Heart left ventricle (tissue), 16 donors: ENCODE measurements around the gene KISS1. TPM values are rescaled to one million over a fixed set of nuclear protein-coding genes. Genes with fewer than 3 reads are reported as not detected.

Experiments used
- ATAC-seq, 4 donors: fragments of 200-7000 bp; cut with Tn5 transposase; one replicate each; pipeline ENCODE4 v1.9.1; 2020 to 2022; ENCODE audit warnings: moderate library complexity in 4 of 4, mild to moderate bottlenecking in 3 of 4, moderate number of reproducible peaks in 1 of 4
- DNase-seq, 5 donors: peaks; one replicate each; pipeline ENCODE4 v3.0.0-alpha.2; 2020
- H3K27ac ChIP-seq, 12 donors: fragments of 200-600 bp; sonication (generic) in 4 of 12; one replicate each; pipeline versions ENCODE4 v1.5.0 to v1.8.0; 2016 to 2022; ENCODE audit warnings: mild to moderate bottlenecking in 2 of 12
- H3K27me3 ChIP-seq, 9 donors: fragments of 200-600 bp; sonication (generic) in 2 of 9; one replicate each; pipeline versions ENCODE4 v1.5.1 to v1.8.0; 2016 to 2022; ENCODE audit warnings: mild to moderate bottlenecking in 3 of 9
- H3K36me3 ChIP-seq, 9 donors: fragments of 200-600 bp; sonication (generic) in 2 of 9; one replicate each; pipeline versions ENCODE4 v1.5.0 to v1.8.0; 2018 to 2022; ENCODE audit warnings: mild to moderate bottlenecking in 2 of 9
- H3K4me1 ChIP-seq, 12 donors: fragments of 200-600 bp; sonication (generic) in 4 of 12; one replicate each; pipeline versions ENCODE4 v1.5.0 to v1.8.0; 2016 to 2022; ENCODE audit warnings: mild to moderate bottlenecking in 3 of 12
- H3K4me3 ChIP-seq, 12 donors: fragments of 200-600 bp; sonication (generic) in 4 of 12; one replicate each; pipeline versions ENCODE4 v1.5.0 to v1.8.0; 2017 to 2022; ENCODE audit warnings: mild to moderate bottlenecking in 9 of 12, moderate library complexity in 4 of 12
- H3K9me3 ChIP-seq, 12 donors: fragments of 200-600 bp; sonication (generic) in 4 of 12; one replicate each; pipeline versions ENCODE4 v1.5.0 to v1.8.0; 2016 to 2022; ENCODE audit warnings: mild to moderate bottlenecking in 1 of 12
- POLR2A ChIP-seq, 2 donors: fragments of 450-650 bp; IDR thresholded peaks; one replicate each; pipeline ENCODE4 v1.6.1; 2017; ENCODE audit warnings: antibody characterized with exemption in 2 of 2, mild to moderate bottlenecking in 2 of 2, moderate library complexity in 2 of 2
- WGBS, 4 donors: extraction: QIAGEN DNeasy Blood & Tissue Kit in 2 of 4; methylation state at CpG; one replicate each; pipeline versions ENCODE4 v1.1.5 to v1.1.7; 2013 to 2018; 5-methylcytosine and 5-hydroxymethylcytosine counted together
- intact Hi-C, 10 donors: fragments of 100-400 bp; cut with DNase I; formaldehyde crosslinking; loops; one replicate each; pipeline versions ENCODE4 v1.11.1 to v1.14.2; 2022
- polyA plus RNA-seq, 2 donors: library from polyadenylated mRNA; stranded (reverse); fragments of 200-250 nt; gene quantifications; one replicate each; pipeline ENCODE4 v1.2.3, GENCODE V29; 2013
- total RNA-seq, 9 donors: library from RNA; depleted of rRNA in 2 of 9; stranded (reverse); fragments of >200 nt in 2 of 9; fragmentation: NEBNext Ultra II Directional in 3 of 9; extraction: Animal tissue kit (Norgen Biotek cat#: 25700) in 3 of 9; gene quantifications; one replicate each; pipeline versions ENCODE4 v1.1.0 to v1.2.4, GENCODE V29; 2016 to 2023
- TF ChIP-seq, protein P1 (sequence below), 12 donors: fragments of 200-600 bp; sonication (generic) in 4 of 12; IDR thresholded peaks; one replicate each; pipeline versions ENCODE4 v1.5.0 to v1.8.0; 2018 to 2022; ENCODE audit warnings: antibody characterized with exemption in 12 of 12, mild to moderate bottlenecking in 5 of 12
- donor health status: ischemic (EF 13 %, LVEDD 7.1; RV severe dilation, severe dysfunction).
- donor health status: healthy with polysubstance abuse.
- donor health status: DM: no; HTN: yes; CAD: no.
- donor health status: DM: no; HTN: no; CAD: no.
- donor health status: ischemic (EF 25% LVEDD 6.9; RV normal size, moderate dysfunction).
- donor health status: ischemic (EF 25% LVEDD 5.7; RV mildly dilated, moderate dysfunction).
- donor health status: healthy.
- donor health status: DM: yes; HTN: yes; CAD: no.
- donor health status: ischemic (EF 35%, LVEDD 5.7; RV mildly dilated, moderate dysfunction).
- donor health status: nonischemic (EF 11% LVEDD 7.7; RV severe dilation, severe dysfunction).
- donor health status: DM: yes; HTN: yes; CAD: no.
- donor health status: PGD.
- donor health status: ischemic (EF 29% LVEDD 5.4; RV normal size, mild dysfunction).
- donor health status: nonischemic (EF 23%, LVEDD 6.1; RV moderate dilation, normal function).

KISS1 gene
- total and polyA plus RNA-seq, 11 donors, result not detected

DNA sequence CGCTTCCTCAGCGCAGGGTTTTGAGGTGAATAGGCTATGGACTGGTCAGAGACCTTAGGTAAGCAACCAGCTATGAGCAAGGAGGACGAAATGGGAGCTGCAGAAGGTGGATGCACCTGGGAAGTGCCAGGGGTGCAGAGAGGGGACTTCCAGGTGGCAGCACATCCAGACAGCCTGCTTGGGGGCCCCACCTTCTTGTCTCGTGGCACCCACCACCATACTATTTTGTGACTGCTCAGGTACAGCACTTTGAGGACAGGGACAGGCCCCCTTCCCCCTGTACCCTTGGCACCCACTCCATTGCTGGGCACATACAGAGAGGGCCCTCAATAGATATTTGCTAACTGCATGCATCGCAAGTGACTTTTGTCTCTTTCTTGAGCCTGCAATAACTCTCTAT lies 777 bp upstream of the KISS1 start:
- H3K27ac ChIP-seq, result no peak overlapping the region
- no peak for TF ChIP-seq POLR2A (IDR thresholded peaks at IDR 0.05)
- TF ChIP-seq, protein P1, sequence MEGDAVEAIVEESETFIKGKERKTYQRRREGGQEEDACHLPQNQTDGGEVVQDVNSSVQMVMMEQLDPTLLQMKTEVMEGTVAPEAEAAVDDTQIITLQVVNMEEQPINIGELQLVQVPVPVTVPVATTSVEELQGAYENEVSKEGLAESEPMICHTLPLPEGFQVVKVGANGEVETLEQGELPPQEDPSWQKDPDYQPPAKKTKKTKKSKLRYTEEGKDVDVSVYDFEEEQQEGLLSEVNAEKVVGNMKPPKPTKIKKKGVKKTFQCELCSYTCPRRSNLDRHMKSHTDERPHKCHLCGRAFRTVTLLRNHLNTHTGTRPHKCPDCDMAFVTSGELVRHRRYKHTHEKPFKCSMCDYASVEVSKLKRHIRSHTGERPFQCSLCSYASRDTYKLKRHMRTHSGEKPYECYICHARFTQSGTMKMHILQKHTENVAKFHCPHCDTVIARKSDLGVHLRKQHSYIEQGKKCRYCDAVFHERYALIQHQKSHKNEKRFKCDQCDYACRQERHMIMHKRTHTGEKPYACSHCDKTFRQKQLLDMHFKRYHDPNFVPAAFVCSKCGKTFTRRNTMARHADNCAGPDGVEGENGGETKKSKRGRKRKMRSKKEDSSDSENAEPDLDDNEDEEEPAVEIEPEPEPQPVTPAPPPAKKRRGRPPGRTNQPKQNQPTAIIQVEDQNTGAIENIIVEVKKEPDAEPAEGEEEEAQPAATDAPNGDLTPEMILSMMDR (IDR thresholded peaks at IDR 0.05), result no peak
- ATAC-seq, result no peak
- intact Hi-C loops, result no loop called here
- H3K4me3 ChIP-seq, result no peak overlapping the region
- H3K4me1 ChIP-seq, result peaks cover 0 to 18% (median 0%) of the 10 kb centered on the region in 12 donors
- H3K36me3 ChIP-seq, result no peaks in the 10 kb centered on the region
- H3K27me3 ChIP-seq, result peaks cover 0 to 10% (median 0%) of the 10 kb centered on the region in 9 donors
- no peak for DNase-seq
- no peaks in the 10 kb centered on the region for H3K9me3 ChIP-seq
- 88 to 91% (median 90%) methylated on average over 5 of the region's 5 CpGs for WGBS, 4 donors

DNA sequence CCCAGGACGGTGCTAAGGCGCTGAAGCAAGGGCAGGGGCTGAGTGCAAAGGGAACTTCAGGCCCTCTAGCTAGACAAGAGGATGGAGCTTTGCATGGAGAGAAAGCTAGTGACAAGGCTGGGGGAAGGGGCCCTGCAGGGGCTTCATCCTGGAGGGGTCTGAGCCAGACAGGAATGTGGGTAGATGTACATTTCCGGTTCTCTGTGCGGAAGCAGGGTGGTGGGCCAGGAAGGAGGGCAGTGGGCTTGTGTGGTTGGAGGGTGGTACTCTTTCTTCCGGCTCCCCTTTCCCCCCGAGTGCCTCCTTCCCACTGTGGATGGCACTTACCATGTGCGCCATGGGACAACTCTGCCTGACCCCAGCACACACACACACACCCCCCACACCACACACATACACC lies 1.5 kb downstream of the KISS1 start:
- 72 to 79% (median 75%) methylated on average over 7 of the region's 7 CpGs for WGBS, 4 donors
- Histone ChIP-seq H3K27me3 (peaks cover 0 to 20% (median 2%) of the 10 kb centered on the region in 9 donors), H3K9me3 (no peaks in the 10 kb centered on the region), H3K36me3 (no peaks in the 10 kb centered on the region), H3K4me1 (peaks cover 0 to 15% (median 0%) of the 10 kb centered on the region in 12 donors), H3K4me3 (no peak overlapping the region), H3K27ac (no peak overlapping the region)
- no peak for DNase-seq
- intact Hi-C loops, result no loop called here
- TF ChIP-seq, protein P1 (IDR thresholded peaks at IDR 0.05), result no peak
- no peak for TF ChIP-seq POLR2A (IDR thresholded peaks at IDR 0.05)
- ATAC-seq, result no peak

DNA sequence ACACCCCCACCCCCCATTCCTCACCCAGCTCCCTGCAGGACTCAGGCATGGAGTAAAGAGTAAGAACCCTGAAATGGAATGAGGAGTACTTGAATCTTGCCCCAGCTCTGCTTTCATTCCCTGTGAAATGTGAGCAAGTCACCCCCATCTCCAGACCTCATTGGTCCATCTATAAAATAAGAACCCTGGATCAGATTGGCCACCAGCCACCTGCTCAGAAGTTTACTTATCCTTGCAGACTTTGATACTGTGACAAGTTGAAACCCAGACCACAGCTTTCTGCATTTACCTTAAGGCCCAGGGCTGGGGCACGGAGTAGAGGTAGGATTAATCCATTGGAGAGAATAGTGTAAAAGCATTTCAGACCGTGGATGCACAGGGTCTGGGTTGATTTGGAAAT lies 2.2 kb downstream of the KISS1 start:
- Histone ChIP-seq H3K9me3 (no peaks in the 10 kb centered on the region), H3K4me3 (no peak overlapping the region), H3K27me3 (peaks cover 0 to 27% (median 7%) of the 10 kb centered on the region in 9 donors), H3K36me3 (no peaks in the 10 kb centered on the region), H3K4me1 (peaks cover 0 to 13% (median 0%) of the 10 kb centered on the region in 12 donors), H3K27ac (no peak overlapping the region)
- WGBS, 4 donors, result 83 to 92% (median 86%) methylated on average over 2 of the region's 2 CpGs
- intact Hi-C loops, result no loop called here
- no peak for ATAC-seq
- no peak for TF ChIP-seq POLR2A (IDR thresholded peaks at IDR 0.05)
- TF ChIP-seq, protein P1 (IDR thresholded peaks at IDR 0.05), result no peak
- no peak for DNase-seq

DNA sequence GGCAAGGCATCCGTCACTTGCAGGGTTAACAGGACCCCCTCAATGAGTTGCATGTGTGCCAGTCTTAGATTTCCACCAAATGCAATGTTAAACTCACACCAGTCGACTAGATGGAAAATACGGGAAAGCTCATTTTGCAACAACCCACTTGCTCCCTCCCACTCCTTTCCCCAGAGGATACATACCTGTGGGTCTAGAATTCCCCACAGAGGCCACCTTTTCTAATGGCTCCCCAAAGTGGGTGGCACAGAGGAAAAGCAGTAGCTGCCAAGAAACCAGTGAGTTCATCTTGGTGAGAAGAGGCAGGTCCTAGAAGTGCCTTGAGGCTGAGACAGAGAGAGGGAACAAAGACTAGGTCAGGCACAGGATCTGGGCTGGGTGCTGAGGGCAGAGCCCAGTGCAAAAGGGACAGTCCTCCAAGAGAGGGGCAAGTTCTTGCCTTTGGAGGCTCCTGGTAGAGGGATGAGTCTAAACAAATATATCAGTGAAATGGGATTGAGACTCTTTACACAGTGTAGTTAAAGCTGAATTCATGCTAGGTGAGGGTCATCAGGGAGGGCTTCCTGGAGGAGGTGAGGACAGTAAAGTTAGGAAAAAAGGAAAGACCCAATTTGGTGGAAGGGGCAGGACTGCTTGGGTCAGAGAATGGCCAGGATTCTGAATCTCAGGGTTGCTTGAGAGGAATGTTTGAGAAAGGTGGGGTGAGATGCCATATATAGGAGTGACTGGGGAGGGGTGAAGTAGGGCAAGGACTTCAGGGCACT lies 3.5 kb downstream of the KISS1 start:
- WGBS, 4 donors, result 77 to 87% (median 84%) methylated on average over 3 of the region's 3 CpGs
- intact Hi-C loops, result no loop called here
- no peak for ATAC-seq

More for the DNA sequence above, 3.5 kb downstream of the KISS1 start:
- DNase-seq, result no peak
- Histone ChIP-seq H3K36me3 (no peaks in the 10 kb centered on the region), H3K4me1 (peaks cover 0 to 13% (median 0%) of the 10 kb centered on the region in 12 donors), H3K9me3 (no peaks in the 10 kb centered on the region), H3K27me3 (peaks cover 0 to 40% (median 19%) of the 10 kb centered on the region in 9 donors), H3K4me3 (no peak overlapping the region), H3K27ac (no peak overlapping the region)
- TF ChIP-seq POLR2A (IDR thresholded peaks at IDR 0.05), result no peak
- TF ChIP-seq, protein P1 (IDR thresholded peaks at IDR 0.05), result no peak
